K562 (cell line): ENCODE measurements around the gene SPRING1. TPM values are rescaled to one million over a fixed set of nuclear protein-coding genes. Genes with fewer than 3 reads are reported as not detected.
"Not testable (repeated sequence)": the region's sequence is repeated elsewhere in the genome, so short reads cannot be mapped to it uniquely, and the experiment has no call there.

Experiments used
- ATAC-seq: fragments of 200-7000 bp; cut with Tn5 transposase; 3 replicates; pipeline ENCODE4 v1.9.1; 2020; ENCODE audit warnings: moderate library complexity
- BruUV-seq: library from RNA; stranded (reverse); fragments of 400-500 nt; replicated peaks from 2 replicates; lab custom pipeline; 2021; lab: Mats Ljungman, UMichigan
- CTCF ChIA-PET: fragments of 300-600 bp; formaldehyde crosslinking; extraction: SDS; loops from one replicate; lab custom pipeline; 2021; ENCODE audit warnings: low intra/inter-chr PET ratio; lab: Yijun Ruan, JAX
- POLR2A ChIA-PET: fragments of 300-600, 350-650 bp; sonication (Branson Sonifier 250); formaldehyde crosslinking; extraction: SDS; loops from one replicate; lab custom pipeline; 2021; ENCODE audit warnings: antibody characterized with exemption, inconsistent platforms; lab: Yijun Ruan, JAX
- DNase-seq, 4 experiments: peaks; one replicate each; pipeline versions ENCODE4 v3.0.0 to v3.0.0-alpha.2; 2011 to 2018; ENCODE audit warnings: low spot score in 3 of 4, mixed read lengths in 3 of 4; ENCODE audit errors: extremely low read depth in 1 of 4
- FAIRE-seq: peaks from 2 replicates; lab custom pipeline; 2011; peaks lifted over from hg19 to GRCh38; lab: Jason Lieb, UNC
- H2AFZ ChIP-seq: 2 replicates; pipeline ENCODE4 v1.6.0; 2011; ENCODE audit warnings: low read depth, low read length, control low read depth, inconsistent platforms
- H3K27ac ChIP-seq: fragments of 200-600 bp; 3 replicates; pipeline ENCODE4 v1.8.0; 2011; ENCODE audit warnings: low read depth, mild to moderate bottlenecking, control low read depth, inconsistent platforms, low read length, moderate library complexity, mixed read lengths; ENCODE audit errors: extremely low read depth
- H3K27me3 ChIP-seq, 2 experiments: fragments of 300-600 bp in 1 of 2; 2 replicates in 1 of 2; 3 replicates in 1 of 2; pipeline versions ENCODE4 v1.6.0 to v1.8.0; 2011; ENCODE audit warnings: inconsistent platforms in 2 of 2, low read length in 2 of 2, mild to moderate bottlenecking in 1 of 2, mixed read lengths in 1 of 2, moderate library complexity in 1 of 2; ENCODE audit not compliant: control insufficient read depth in 2 of 2, insufficient read depth in 2 of 2
- H3K36me3 ChIP-seq: fragments of 300-600 bp; 3 replicates; pipeline ENCODE4 v1.8.0; 2011; ENCODE audit warnings: mild to moderate bottlenecking, low read length, inconsistent platforms; ENCODE audit not compliant: control insufficient read depth, insufficient read depth
- H3K4me1 ChIP-seq, 2 experiments: fragments of 200-600 bp in 1 of 2; replicated peaks in 1 of 2; 2 replicates in 1 of 2; 3 replicates in 1 of 2; pipeline versions ENCODE4 v1.5.1 to v1.8.0; 2011; ENCODE audit warnings: inconsistent platforms in 2 of 2, low read length in 2 of 2, mild to moderate bottlenecking in 1 of 2, mixed read lengths in 1 of 2, moderate library complexity in 1 of 2; ENCODE audit not compliant: control insufficient read depth in 2 of 2, insufficient read depth in 2 of 2
- H3K4me2 ChIP-seq: 2 replicates; pipeline ENCODE4 v1.6.1; 2011; ENCODE audit warnings: low read length, control low read depth, inconsistent platforms, mixed read lengths; ENCODE audit not compliant: insufficient read depth
- H3K4me3 ChIP-seq: fragments of 200-600 bp; sonication (generic), shearing (Covaris generic); 2 replicates; pipeline ENCODE4 v1.5.1; 2016; ENCODE audit warnings: control low read depth, inconsistent platforms
- H3K79me2 ChIP-seq: fragments of 200-600 bp; 3 replicates; pipeline ENCODE4 v1.8.0; 2011; ENCODE audit warnings: low read length, inconsistent platforms; ENCODE audit not compliant: control insufficient read depth, insufficient read depth
- H3K9ac ChIP-seq, 2 experiments: 2 replicates each; pipeline versions ENCODE4 v1.6.0 to v1.6.1; 2011; ENCODE audit warnings: low read depth in 2 of 2, low read length in 2 of 2, control low read depth in 1 of 2, inconsistent platforms in 1 of 2, mild to moderate bottlenecking in 1 of 2, mixed read lengths in 1 of 2; ENCODE audit not compliant: insufficient read depth in 1 of 2
- H3K9me1 ChIP-seq: one replicate; pipeline ENCODE4 v1.6.0; 2011; ENCODE audit warnings: inconsistent platforms, mild to moderate bottlenecking, low read length, moderate library complexity; ENCODE audit not compliant: control insufficient read depth, insufficient read depth
- H3K9me3 ChIP-seq: replicated peaks from 2 replicates; pipeline ENCODE4 v1.5.1; 2011; ENCODE audit warnings: low read depth, low read length, inconsistent platforms; ENCODE audit not compliant: control insufficient read depth, insufficient read depth
- H4K20me1 ChIP-seq: replicated peaks from 2 replicates; pipeline ENCODE4 v1.6.1; 2011; ENCODE audit warnings: low read length, inconsistent platforms, mixed read lengths; ENCODE audit not compliant: control insufficient read depth, insufficient read depth
- DMBX1 ChIP-seq: fragments of 250-450 bp; sonication (Bioruptor Pico); IDR thresholded peaks from 2 replicates; pipeline ENCODE4 v1.8.0; 2022; ENCODE audit warnings: inconsistent platforms, mild to moderate bottlenecking, moderate library complexity, borderline replicate concordance
- RBM25 ChIP-seq: fragments of 200-400 bp; formaldehyde crosslinking; IDR thresholded peaks from 2 replicates; pipeline ENCODE4 v1.6.1; 2018; ENCODE audit warnings: low read length, low read depth, moderate library complexity; ENCODE audit not compliant: severe bottlenecking
- ZNF121 ChIP-seq: sonication (generic); formaldehyde crosslinking; conservative IDR thresholded peaks from 2 replicates; pipeline ENCODE4 v1.8.0; 2022; ENCODE audit warnings: missing genetic modification reagents
- ZNF347 ChIP-seq: fragments of 450-650 bp; formaldehyde crosslinking; IDR thresholded peaks from 2 replicates; pipeline ENCODE4 v1.4.0; 2020; ENCODE audit warnings: low read depth, mild to moderate bottlenecking, moderate library complexity
- ZNF589 ChIP-seq: fragments of 200-800 bp; sonication (Bioruptor generic); IDR thresholded peaks from 2 replicates; pipeline ENCODE4 v1.6.1; 2016; ENCODE audit warnings: low read depth, missing genetic modification characterization, missing compliant biosample characterization
- WGBS: fragments of 100-300 bp; shearing (Covaris generic); methylation state at CpG from one replicate; pipeline ENCODE4 v1.1.6; 2016; ENCODE audit warnings: low coverage, mixed read lengths; ENCODE audit not compliant: insufficient coverage; ENCODE audit errors: missing lambda C conversion rate; 5-methylcytosine and 5-hydroxymethylcytosine counted together
- in situ Hi-C: fragments of 300-500 bp; cut with MboI; formaldehyde crosslinking; loops from 4 replicates; pipeline ENCODE4 v1.15.0; 2018; ENCODE audit warnings: inconsistent platforms, mixed read lengths
- intact Hi-C: fragments of 100-400 bp; cut with micrococcal nuclease; formaldehyde crosslinking; loops from 2 replicates; pipeline ENCODE4 v1.14.2; 2022
- polyA plus RNA-seq, 8 experiments: library from polyadenylated mRNA; depleted of rRNA in 4 of 8; stranded (reverse) in 5 of 8; unstranded in 3 of 8; fragments of >200 nt; fragmentation: Nextera tagmentation in 2 of 8; fragmentation: Illumina TruSeq in 1 of 8; extraction: Ambion mirVana in 2 of 8; extraction: Trizol in 1 of 8; gene quantifications; 2 replicates each; pipeline versions ENCODE4 v1.2.1 to v1.2.3, GENCODE V29; 2011 to 2014; ENCODE audit warnings: inconsistent platforms in 1 of 8, missing spikeins in 1 of 8
- total RNA-seq, 7 experiments: library from RNA; depleted of rRNA in 6 of 7; stranded (reverse); fragments of >200 nt in 6 of 7; fragmentation: Illumina TruSeq in 2 of 7; extraction: Trizol in 2 of 7; gene quantifications; 2 replicates each; pipeline versions ENCODE4 v1.2.1 to v1.2.3, GENCODE V29; 2011 to 2021; ENCODE audit warnings: low replicate concordance in 1 of 7

Gene SPRING1
- total and polyA plus RNA-seq, 9 of the 15 experiments (the other 6 are each of a cell fraction or from before 2014, with no cell fraction given) = 1.1 to 20.0 (median 8.0) TPM

DNA sequence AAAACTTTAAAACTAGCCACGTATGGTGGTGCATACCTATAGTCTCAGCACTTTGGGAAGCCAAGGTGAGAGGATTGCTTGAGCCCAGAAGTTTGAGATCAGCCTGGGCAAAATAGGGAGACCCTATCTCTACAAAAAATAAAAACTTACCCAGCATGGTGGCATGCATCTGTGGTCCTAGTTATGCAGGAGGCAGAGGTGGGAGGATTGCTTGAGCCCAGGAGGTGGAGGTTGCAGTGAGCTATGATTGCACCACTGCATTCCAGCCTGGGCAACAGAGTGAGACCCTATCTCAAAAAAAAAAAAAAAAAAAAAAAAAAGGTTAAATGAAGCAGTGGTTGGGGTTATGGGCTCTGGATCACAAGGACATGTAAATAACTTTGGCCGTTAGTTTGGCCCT lies 4.9 kb upstream of the SPRING1 start:
- POLR2A ChIA-PET = interaction anchor here (0.6 kb wide), 1 partner anchor 267 kb away, joined by 4 read pairs; no protein-coding TSS in a partner anchor
- in situ Hi-C loops = not testable (repeated sequence)

DNA sequence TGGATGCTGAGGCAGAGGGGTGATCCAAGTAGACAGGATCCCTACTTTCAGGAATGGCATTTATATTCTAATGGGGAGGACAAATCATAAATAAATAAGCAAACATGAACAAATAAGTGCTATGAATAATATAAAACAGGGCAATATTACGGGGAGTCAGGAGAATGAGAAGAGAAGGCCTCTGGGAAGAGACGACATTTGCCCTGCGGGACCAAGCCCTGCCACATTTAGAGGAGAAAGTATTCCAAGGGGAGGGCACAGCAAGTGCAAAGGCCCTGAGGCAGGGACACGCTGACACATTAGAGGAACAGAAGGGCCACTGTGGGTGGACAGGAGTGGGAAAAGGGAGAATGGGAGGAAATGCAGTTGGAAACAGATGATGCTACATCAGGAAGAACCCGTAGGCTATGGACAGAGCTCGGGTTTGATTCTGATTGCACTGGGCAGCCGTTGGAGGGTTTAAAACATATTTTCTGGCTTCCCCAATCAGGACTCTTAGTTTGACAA lies 1.6 kb upstream of the SPRING1 start:
- Histone ChIP-seq H3K9ac (no peak overlapping the region), H4K20me1 (no peaks in the 10 kb centered on the region; the same call in 1 of the 2 replicates), H3K27ac (no peak overlapping the region), H3K4me1 (peaks cover 8 to 13% of the 10 kb centered on the region in 2 experiments; a peak in 4 of 5 replicates), H3K9me3 (no peaks in the 10 kb centered on the region), H3K27me3 (peaks cover 29 to 49% of the 10 kb centered on the region in 2 experiments), H3K9me1 (peaks cover 3% of the 10 kb centered on the region), H3K36me3 (peaks cover 7% of the 10 kb centered on the region; the same call in 2 of the 3 replicates), H2AFZ (no peak overlapping the region), H3K4me2 (no peak overlapping the region), H3K4me3 (no peak overlapping the region), H3K79me2 (peaks cover 16% of the 10 kb centered on the region; the same call in 2 of the 3 replicates)
- ChIA-PET POLR2A (no interaction called here), CTCF (no interaction called here)
- in situ Hi-C loops (no loop called here), intact Hi-C loops (no loop called here)
- WGBS = 10% methylated on average over 7 of the region's 7 CpGs
- DNase-seq (no peak), FAIRE-seq (no peak), ATAC-seq (no peak)
- BruUV-seq = no TSS peak
- TF ChIP-seq ZNF589 (no peak), DMBX1 (CRISPR knock-in tag) (no peak), RBM25 (peak; percentile 47), ZNF347 (no peak)

More for the DNA sequence above, 4.9 kb upstream of the SPRING1 start:
- TF ChIP-seq ZNF121 (CRISPR knock-in tag) = peak; percentile 58; the same call in 1 of the 2 replicates
- H3K4me2 ChIP-seq, H3K9me3 ChIP-seq, H3K27ac ChIP-seq, H3K79me2 ChIP-seq, BruUV-seq, H3K9me1 ChIP-seq, H3K4me3 ChIP-seq, H3K36me3 ChIP-seq, DNase-seq, H2AFZ ChIP-seq, intact Hi-C loops, ATAC-seq, FAIRE-seq, H4K20me1 ChIP-seq, CTCF ChIA-PET, H3K4me1 ChIP-seq, H3K9ac ChIP-seq: not testable (repeated sequence)
- WGBS = 10% methylated on average over 2 of the region's 2 CpGs
- peaks cover 44 to 58% of the 10 kb centered on the region in 2 experiments for H3K27me3 ChIP-seq
